ENCODE results near the gene PLEKHA6.
A peak's percentile ranks its signal among the peaks of the same experiment; 100 is the strongest.

PLEKHA6 gene

GRCh38 chr1:204263254-204263910, 96.3 kb downstream of the PLEKHA6 start:
- DNase-seq (ENCODE audit: low spot score), result peak; percentile 65

- no peak for DNase-seq (ENCODE audit: low spot score)
Observed at GRCh38 chr1:204262506-204263253, 97.0 kb downstream of the PLEKHA6 start.

GRCh38 chr1:204261746-204262505, 97.8 kb downstream of the PLEKHA6 start:
- DNase-seq (ENCODE audit: low spot score), result no peak

GRCh38 chr1:204261266-204261665, 98.5 kb downstream of the PLEKHA6 start:
- no peak for DNase-seq (ENCODE audit: low spot score)

- DNase-seq (ENCODE audit: low spot score), result no peak
Observed at GRCh38 chr1:204260601-204261197, 99.0 kb downstream of the PLEKHA6 start.

GRCh38 chr1:204259782-204260181, 99.9 kb downstream of the PLEKHA6 start:
- DNase-seq (ENCODE audit: low spot score), result no peak

- DNase-seq (ENCODE audit: low spot score), result no peak
Observed at GRCh38 chr1:204259196-204259595, 100.5 kb downstream of the PLEKHA6 start.

GRCh38 chr1:204258213-204259115, 101.3 kb downstream of the PLEKHA6 start:
- DNase-seq (ENCODE audit: low spot score), result peak; percentile 39

GRCh38 chr1:204257446-204257845, 102.3 kb downstream of the PLEKHA6 start:
- no peak for DNase-seq (ENCODE audit: low spot score)

GRCh38 chr1:204256531-204256930, 103.2 kb downstream of the PLEKHA6 start:
- no peak for DNase-seq (ENCODE audit: low spot score)

- DNase-seq (ENCODE audit: low spot score), result no peak
Observed at GRCh38 chr1:204255966-204256365, 103.8 kb downstream of the PLEKHA6 start.

- DNase-seq (ENCODE audit: low spot score), result no peak
Observed at GRCh38 chr1:204255225-204255624, 104.5 kb downstream of the PLEKHA6 start.

- no peak for DNase-seq (ENCODE audit: low spot score)
Observed at GRCh38 chr1:204254031-204254661, 105.6 kb downstream of the PLEKHA6 start.

GRCh38 chr1:204251926-204252689, 107.6 kb downstream of the PLEKHA6 start:
- DNase-seq (ENCODE audit: low spot score), result no peak

GRCh38 chr1:204251286-204251685, 108.4 kb downstream of the PLEKHA6 start:
- DNase-seq (ENCODE audit: low spot score), result no peak

GRCh38 chr1:204250428-204251030, 109.2 kb downstream of the PLEKHA6 start:
- DNase-seq (ENCODE audit: low spot score), result no peak

GRCh38 chr1:204249736-204250427, 109.8 kb downstream of the PLEKHA6 start:
- no peak for DNase-seq (ENCODE audit: low spot score)

- no peak for DNase-seq (ENCODE audit: low spot score)
Observed at GRCh38 chr1:204248954-204249353, 110.8 kb downstream of the PLEKHA6 start.

GRCh38 chr1:204246876-204247275, 112.9 kb downstream of the PLEKHA6 start:
- no peak for DNase-seq (ENCODE audit: low spot score)
